Measurements from ENCODE around the gene BTG1.

BTG1 gene

DNA sequence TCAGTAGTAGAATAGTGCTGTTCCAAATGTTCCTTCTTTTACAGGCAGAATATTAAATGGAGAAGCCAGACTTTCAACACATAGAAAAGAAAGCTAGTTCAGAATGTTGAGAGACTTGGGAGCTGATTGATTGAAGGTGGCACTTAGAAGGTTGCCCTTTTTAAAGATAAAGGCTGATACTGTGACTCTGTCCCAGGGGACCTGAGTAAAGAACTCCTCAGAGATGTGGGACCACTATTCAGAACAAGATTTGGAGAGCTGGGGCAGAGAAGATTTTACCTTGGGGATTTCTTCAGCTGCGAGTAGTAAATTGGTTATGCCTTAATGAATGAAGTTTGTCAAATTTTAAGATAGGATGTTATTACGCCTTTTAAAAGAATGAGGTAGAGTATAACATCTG lies 21.4 kb upstream of the BTG1 start:
- DNase-seq (ENCODE audit: low spot score): no peak
- no peak for TF ChIP-seq CTCF (IDR thresholded peaks at IDR 0.05; ENCODE audit: extremely low read depth, missing control alignments)

DNA sequence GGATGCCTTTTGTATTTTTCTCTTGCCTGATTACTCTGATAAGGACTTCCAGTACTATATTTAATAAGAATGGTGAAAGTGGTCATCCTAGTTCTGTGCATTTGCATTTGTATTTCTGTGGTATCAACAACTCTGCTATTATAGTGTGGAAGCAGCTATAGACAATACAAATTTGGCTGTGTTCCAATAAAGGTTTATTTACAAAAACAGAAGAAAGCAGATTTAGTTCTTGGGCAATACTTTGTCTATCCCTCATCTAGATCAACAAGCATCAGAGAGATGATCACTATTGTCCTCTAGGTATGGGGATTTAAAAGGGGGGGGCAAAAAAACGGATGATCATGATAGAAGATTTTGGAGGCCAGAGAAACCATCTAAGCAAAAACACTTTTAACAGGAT lies 19.1 kb upstream of the BTG1 start:
- TF ChIP-seq CTCF (IDR thresholded peaks at IDR 0.05; ENCODE audit: extremely low read depth, missing control alignments): no peak
- no peak for DNase-seq (ENCODE audit: low spot score)

GRCh38 chr12:92162079-92162478 lies 16.4 kb upstream of the BTG1 start:
- TF ChIP-seq CTCF (IDR thresholded peaks at IDR 0.05; ENCODE audit: extremely low read depth, missing control alignments): no peak
- DNase-seq (ENCODE audit: low spot score): no peak

- no peak for TF ChIP-seq CTCF (IDR thresholded peaks at IDR 0.05; ENCODE audit: extremely low read depth, missing control alignments)
- no peak for DNase-seq (ENCODE audit: low spot score)
Measured at GRCh38 chr12:92158796-92159439, 13.3 kb upstream of the BTG1 start.

- DNase-seq (ENCODE audit: low spot score): no peak
- no peak for TF ChIP-seq CTCF (IDR thresholded peaks at IDR 0.05; ENCODE audit: extremely low read depth, missing control alignments)
Measured at GRCh38 chr12:92156704-92157395, 11.2 kb upstream of the BTG1 start.

GRCh38 chr12:92156139-92156538 lies 10.5 kb upstream of the BTG1 start:
- no peak for TF ChIP-seq CTCF (IDR thresholded peaks at IDR 0.05; ENCODE audit: extremely low read depth, missing control alignments)
- DNase-seq (ENCODE audit: low spot score): no peak

DNA sequence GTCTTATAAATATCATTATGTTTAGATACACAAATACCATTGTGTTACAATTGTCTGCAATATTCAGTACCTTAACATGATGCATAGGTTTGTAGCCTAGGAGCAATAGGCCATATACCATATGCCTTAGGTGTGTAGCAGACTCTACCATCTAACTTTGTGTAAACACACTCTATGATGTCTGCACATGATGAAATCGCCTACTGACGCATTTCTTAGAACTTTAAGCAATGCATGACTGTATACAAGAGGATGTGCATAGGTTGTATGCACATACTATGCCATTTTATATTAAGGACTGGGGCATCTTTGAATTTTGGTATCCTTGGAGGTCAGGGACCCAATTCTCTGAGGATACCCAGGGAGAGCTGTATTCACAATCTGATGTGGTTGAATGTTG lies 10.1 kb upstream of the BTG1 start:
- TF ChIP-seq CTCF (IDR thresholded peaks at IDR 0.05; ENCODE audit: extremely low read depth, missing control alignments): no peak
- DNase-seq (ENCODE audit: low spot score): no peak
